ENCODE measurements around the gene SWAP70.
"Not testable (repeated sequence)": the region's sequence is repeated elsewhere in the genome, so short reads cannot be mapped to it uniquely, and the experiment has no call there.

Gene SWAP70

DNA sequence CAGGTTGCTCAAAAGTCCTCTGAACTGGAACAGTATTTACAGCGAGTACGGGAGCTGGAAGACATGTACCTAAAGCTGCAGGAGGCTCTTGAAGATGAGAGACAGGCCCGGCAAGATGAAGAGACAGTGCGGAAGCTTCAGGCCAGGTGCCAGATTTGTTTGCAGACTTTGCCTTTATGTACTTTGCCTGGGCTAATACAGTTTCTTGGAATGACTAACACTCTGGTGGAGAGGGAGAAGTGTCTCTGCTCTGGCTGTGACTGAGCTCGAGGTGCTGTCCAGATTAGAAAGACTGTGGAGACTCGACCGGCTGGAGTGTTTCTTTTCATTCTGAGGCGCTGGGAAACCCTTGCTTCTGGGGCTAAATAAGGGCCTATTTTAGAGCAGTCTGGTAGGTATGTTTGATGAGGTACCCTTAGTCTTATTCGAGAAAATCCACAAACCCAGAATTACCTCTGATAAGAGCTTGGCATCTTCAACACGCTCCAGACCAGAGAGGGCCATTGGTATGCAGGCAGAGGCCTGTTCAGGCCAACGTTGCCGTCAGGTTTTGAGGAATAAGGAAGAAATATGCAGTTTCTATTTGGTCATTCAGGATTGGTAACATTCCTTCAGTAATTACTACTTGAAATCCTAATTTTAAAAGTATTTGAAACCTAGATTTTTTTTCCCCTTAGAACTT lies 76.5 kb downstream of the SWAP70 start:
- H3K4me3 ChIP-seq (ENCODE audit: low read length): no peak overlapping the region
- H3K27me3 ChIP-seq (ENCODE audit: insufficient read depth, low read length): no peaks in the 10 kb centered on the region
- H3K36me3 ChIP-seq (ENCODE audit: insufficient read depth, low read length): peaks cover 8% of the 10 kb centered on the region
- H2AFZ ChIP-seq (ENCODE audit: low read depth, low read length): no peak overlapping the region
- H3K4me1 ChIP-seq (ENCODE audit: insufficient read depth, low read length): no peaks in the 10 kb centered on the region
- peaks cover 6% of the 10 kb centered on the region for H3K9me3 ChIP-seq (ENCODE audit: low read length)

DNA sequence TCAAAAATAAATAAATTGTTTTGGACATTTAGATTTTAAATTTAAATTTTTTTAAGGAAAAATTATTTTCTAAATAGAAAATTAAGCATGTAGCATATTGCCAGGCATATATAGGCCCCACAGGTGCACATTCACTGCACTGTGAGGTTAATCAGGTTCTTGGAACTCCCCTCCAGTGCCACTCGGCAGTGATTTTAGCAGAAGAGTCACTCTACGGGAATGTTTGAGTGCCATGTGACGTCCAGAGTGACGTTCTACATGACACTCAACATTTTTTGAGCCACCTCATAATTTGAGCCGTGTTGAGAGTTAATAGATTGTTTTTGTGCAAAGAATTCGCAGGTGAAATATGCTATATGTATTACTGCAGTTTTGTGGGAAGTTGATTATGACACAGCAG lies 77.4 kb downstream of the SWAP70 start:
- H3K4me3 ChIP-seq (ENCODE audit: low read length): no peak overlapping the region
- no peak overlapping the region for H2AFZ ChIP-seq (ENCODE audit: low read depth, low read length)
- peaks cover 8% of the 10 kb centered on the region for H3K36me3 ChIP-seq (ENCODE audit: insufficient read depth, low read length)
- H3K9me3 ChIP-seq (ENCODE audit: low read length): peaks cover 5% of the 10 kb centered on the region
- no peaks in the 10 kb centered on the region for H3K4me1 ChIP-seq (ENCODE audit: insufficient read depth, low read length)
- H3K27me3 ChIP-seq (ENCODE audit: insufficient read depth, low read length): no peaks in the 10 kb centered on the region

DNA sequence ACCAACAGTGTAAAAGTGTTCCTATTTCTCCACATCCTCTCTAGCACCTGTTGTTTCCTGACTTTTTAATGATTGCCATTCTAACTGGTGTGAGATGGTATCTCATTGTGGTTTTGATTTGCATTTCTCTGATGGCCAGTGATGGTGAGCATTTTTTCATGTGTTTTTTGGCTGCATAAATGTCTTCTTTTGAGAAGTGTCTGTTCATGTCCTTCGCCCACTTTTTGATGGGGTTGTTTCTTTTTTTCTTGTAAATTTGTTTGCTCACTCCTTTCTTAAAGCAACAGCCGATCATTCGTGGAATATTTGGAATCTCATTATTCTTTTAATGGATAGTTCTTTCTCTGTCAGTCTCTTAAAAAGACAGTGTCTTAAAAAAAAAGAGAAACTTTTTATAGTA lies 79.6 kb downstream of the SWAP70 start:
- H3K36me3 ChIP-seq (ENCODE audit: insufficient read depth, low read length); H3K4me3 ChIP-seq (ENCODE audit: low read length); H3K27me3 ChIP-seq (ENCODE audit: insufficient read depth, low read length); H2AFZ ChIP-seq (ENCODE audit: low read depth, low read length); H3K9me3 ChIP-seq (ENCODE audit: low read length); H3K4me1 ChIP-seq (ENCODE audit: insufficient read depth, low read length): not testable (repeated sequence)

DNA sequence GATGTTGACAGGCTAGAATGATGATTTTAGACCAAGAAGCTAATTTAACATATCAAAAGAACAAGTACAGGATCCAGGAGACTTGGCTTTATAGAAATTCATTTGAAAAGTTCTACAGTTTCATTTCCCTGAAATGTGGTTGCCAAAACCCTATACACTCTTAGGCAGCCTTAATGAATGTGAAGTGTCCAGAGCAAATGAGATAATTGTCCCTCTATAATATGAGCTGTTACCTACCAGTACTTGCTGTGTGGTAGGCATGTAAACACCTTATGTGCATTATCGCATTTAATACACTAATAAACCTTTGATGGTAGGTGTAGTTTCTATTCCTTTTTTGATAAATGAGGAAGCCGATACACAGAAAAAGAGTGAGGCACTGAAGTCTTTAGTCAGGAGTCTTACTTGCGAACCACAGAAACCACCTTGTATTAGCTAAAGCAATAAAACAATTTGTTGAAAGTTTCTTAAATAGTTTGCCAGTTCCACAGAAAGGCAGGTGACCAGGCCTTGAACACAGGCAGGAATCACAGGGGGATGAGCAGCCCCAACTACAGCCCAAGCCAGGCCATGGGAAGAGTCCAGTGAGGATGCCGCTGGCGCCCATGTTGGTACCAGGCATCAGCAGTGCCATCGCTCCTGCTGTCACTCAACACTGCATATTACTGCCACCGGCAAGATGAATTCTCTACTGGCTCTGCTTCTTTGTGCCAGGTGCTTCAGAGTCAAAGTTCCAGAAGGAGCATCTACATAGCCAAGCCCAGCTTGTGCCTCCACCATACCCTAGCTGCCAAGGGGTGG lies 81.7 kb downstream of the SWAP70 start:
- Histone ChIP-seq H3K4me1 (ENCODE audit: insufficient read depth, low read length) (no peaks in the 10 kb centered on the region), H3K36me3 (ENCODE audit: insufficient read depth, low read length) (peaks cover under 1% of the 10 kb centered on the region), H3K27me3 (ENCODE audit: insufficient read depth, low read length) (no peaks in the 10 kb centered on the region), H3K9me3 (ENCODE audit: low read length) (no peaks in the 10 kb centered on the region), H3K4me3 (ENCODE audit: low read length) (no peak overlapping the region), H2AFZ (ENCODE audit: low read depth, low read length) (no peak overlapping the region)

DNA sequence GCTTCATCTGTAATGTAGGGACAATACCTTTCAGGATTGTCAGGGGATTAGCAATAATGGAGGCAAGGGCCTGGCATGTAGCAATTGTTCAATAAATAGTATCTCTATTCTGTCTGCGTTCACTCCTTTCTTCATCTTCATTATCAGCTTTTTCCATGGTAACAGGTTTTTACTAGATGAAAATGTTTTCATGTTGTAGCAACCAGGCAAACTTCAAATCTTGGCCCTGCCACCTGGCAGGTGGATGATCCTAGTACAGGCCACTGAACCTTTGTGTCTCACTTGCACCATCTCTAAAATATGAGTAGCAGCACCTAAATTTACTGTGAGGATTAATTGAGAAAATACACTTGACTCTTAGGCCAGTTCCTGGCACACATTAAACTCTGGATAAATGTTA lies 83.4 kb downstream of the SWAP70 start:
- Histone ChIP-seq H3K9me3 (ENCODE audit: low read length) (no peaks in the 10 kb centered on the region), H3K36me3 (ENCODE audit: insufficient read depth, low read length) (no peaks in the 10 kb centered on the region), H3K27me3 (ENCODE audit: insufficient read depth, low read length) (no peaks in the 10 kb centered on the region), H3K4me1 (ENCODE audit: insufficient read depth, low read length) (no peaks in the 10 kb centered on the region), H3K4me3 (ENCODE audit: low read length) (no peak overlapping the region), H2AFZ (ENCODE audit: low read depth, low read length) (no peak overlapping the region)

DNA sequence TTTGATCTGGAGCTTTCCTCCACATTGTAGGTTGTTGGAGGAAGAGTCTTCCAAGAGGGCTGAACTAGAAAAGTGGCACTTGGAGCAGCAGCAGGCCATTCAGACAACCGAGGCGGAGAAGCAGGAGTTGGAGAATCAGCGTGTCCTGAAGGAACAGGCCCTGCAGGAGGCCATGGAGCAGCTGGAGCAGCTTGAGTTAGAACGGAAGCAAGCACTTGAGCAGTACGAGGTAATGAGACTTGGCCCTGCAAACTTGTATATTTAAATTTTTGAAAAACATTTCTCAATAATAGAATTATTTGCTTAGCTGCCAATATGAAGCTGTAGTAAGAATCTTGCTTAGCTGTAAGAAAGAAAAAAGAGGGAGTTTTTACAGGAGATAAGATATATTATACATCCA lies 84.0 kb downstream of the SWAP70 start:
- H3K4me3 ChIP-seq (ENCODE audit: low read length): no peak overlapping the region
- no peak overlapping the region for H2AFZ ChIP-seq (ENCODE audit: low read depth, low read length)
- no peaks in the 10 kb centered on the region for H3K9me3 ChIP-seq (ENCODE audit: low read length)
- H3K27me3 ChIP-seq (ENCODE audit: insufficient read depth, low read length): no peaks in the 10 kb centered on the region
- H3K36me3 ChIP-seq (ENCODE audit: insufficient read depth, low read length): no peaks in the 10 kb centered on the region
- no peaks in the 10 kb centered on the region for H3K4me1 ChIP-seq (ENCODE audit: insufficient read depth, low read length)

DNA sequence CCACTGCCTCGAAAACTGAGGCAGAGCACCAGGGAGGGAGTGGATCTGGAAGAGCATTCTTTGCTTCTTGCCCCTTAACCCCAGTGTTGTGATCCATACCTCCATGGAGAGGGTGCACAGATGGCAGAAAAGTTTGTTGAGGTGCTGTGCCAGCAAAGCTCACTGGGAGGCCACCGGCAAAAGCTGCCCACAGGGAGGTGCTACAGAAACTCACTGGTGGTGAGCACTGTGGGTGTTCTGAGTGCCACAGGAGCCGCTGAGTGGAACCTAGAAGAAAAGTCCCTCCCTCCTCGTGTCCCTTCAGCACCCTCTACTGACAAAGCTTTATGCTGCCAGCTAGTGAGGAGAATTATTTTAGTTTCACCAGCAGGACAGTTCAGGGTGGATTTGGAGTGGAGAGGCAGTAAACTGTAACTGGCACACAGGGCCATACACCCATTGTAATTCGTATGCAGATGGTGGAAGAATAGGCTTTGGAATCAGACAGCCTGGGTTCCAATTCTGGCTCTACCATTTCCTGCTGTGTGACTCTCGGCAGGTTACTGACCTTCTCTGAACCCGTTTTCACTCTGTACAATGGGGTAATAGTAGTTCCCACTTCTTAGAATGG lies 84.6 kb downstream of the SWAP70 start:
- H3K4me3 ChIP-seq (ENCODE audit: low read length): no peak overlapping the region
- H3K9me3 ChIP-seq (ENCODE audit: low read length): no peaks in the 10 kb centered on the region
- no peaks in the 10 kb centered on the region for H3K4me1 ChIP-seq (ENCODE audit: insufficient read depth, low read length)
- no peak overlapping the region for H2AFZ ChIP-seq (ENCODE audit: low read depth, low read length)
- no peaks in the 10 kb centered on the region for H3K27me3 ChIP-seq (ENCODE audit: insufficient read depth, low read length)
- H3K36me3 ChIP-seq (ENCODE audit: insufficient read depth, low read length): no peaks in the 10 kb centered on the region

DNA sequence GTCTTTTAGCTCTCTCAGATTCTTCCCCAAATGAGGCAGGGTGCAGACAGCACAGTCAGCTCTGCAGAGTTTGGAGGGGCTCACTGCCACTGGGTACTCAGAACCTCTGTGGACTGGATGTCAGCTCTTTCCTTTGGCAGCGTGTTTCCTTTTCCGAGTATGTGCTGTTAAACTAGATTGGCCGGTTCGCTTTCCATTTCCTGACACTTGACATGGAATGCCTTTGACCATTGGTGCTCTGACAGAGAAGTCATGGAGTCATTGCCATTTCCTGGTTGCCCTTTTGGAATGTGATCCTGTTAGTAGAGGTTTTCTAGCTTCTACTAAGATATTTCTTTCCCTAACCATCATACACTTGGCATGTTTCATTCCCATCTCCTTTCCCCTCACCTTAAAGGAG lies 86.7 kb downstream of the SWAP70 start:
- Histone ChIP-seq H3K9me3 (ENCODE audit: low read length) (no peaks in the 10 kb centered on the region), H3K4me1 (ENCODE audit: insufficient read depth, low read length) (peaks cover 8% of the 10 kb centered on the region), H3K36me3 (ENCODE audit: insufficient read depth, low read length) (no peaks in the 10 kb centered on the region), H3K4me3 (ENCODE audit: low read length) (no peak overlapping the region), H2AFZ (ENCODE audit: low read depth, low read length) (no peak overlapping the region), H3K27me3 (ENCODE audit: insufficient read depth, low read length) (no peaks in the 10 kb centered on the region)

DNA sequence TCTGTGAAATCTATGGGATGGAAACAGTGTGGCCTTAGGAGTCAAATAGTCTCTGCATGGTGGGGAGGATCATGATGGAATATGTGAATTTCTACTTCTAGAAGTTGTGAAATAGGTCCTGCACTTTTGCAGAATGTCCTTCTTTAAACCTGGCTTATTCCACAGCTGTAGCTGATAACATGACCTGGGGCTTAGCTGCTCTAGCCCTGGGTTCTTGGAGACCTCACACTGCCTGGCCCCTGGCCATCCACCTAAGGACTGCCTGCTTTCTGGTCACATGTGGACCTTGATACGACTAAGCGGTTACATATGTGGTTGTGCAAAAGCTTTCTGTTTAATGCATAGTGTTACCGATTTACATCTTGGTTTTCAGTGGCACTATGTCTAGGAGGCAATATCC lies 88.2 kb downstream of the SWAP70 start:
- Histone ChIP-seq H3K9me3 (ENCODE audit: low read length) (no peaks in the 10 kb centered on the region), H3K4me1 (ENCODE audit: insufficient read depth, low read length) (peaks cover 8% of the 10 kb centered on the region), H3K4me3 (ENCODE audit: low read length) (no peak overlapping the region), H3K27me3 (ENCODE audit: insufficient read depth, low read length) (no peaks in the 10 kb centered on the region), H3K36me3 (ENCODE audit: insufficient read depth, low read length) (no peaks in the 10 kb centered on the region), H2AFZ (ENCODE audit: low read depth, low read length) (no peak overlapping the region)

DNA sequence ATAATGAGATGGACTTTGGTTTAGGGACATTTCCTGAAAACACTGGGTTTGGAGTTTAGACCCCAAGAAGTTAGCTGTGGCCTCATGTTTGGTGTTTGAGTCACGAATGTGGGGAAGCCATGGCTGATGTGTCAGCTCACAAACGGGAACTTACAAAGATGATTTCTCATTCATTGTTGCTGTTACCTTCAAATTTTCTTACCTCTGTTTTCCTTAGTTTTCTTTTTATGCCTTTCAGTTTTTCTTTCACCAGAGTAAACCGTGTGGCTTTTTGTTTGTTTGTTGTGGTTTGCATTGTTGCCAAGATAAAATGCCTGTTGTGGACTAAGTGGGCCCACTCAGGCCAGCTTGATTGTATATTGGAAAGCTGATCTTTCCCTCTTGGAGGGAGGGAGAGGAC lies 89.1 kb downstream of the SWAP70 start:
- Histone ChIP-seq H3K4me3 (ENCODE audit: low read length) (no peak overlapping the region), H3K9me3 (ENCODE audit: low read length) (no peaks in the 10 kb centered on the region)

DNA sequence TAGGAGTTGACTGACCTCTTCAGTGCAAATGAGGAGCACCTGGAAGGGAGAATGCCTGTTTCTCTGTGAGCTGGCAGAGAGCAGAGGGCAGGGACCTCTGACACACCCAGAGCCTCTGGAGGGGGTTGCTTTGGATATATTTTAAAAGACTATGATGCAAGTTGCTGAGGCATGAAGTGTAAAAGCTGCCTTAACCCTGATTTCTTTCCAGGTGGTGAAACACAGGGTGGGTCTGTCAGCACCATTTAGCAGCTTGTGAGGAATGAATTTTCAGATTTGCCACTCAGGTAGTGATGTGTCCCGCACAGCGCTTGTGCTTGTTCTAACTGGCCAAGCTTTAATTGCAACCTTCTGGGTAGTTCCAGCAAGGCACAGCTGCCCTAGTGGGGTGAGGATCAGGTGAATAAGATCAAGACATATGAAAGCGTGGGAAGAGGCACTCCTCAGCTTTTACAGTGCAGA lies 90.2 kb downstream of the SWAP70 start:
- Histone ChIP-seq H3K4me3 (ENCODE audit: low read length) (no peak overlapping the region), H3K4me1 (ENCODE audit: insufficient read depth, low read length) (peaks cover 8% of the 10 kb centered on the region), H3K36me3 (ENCODE audit: insufficient read depth, low read length) (no peaks in the 10 kb centered on the region), H2AFZ (ENCODE audit: low read depth, low read length) (no peak overlapping the region), H3K9me3 (ENCODE audit: low read length) (no peaks in the 10 kb centered on the region), H3K27me3 (ENCODE audit: insufficient read depth, low read length) (no peaks in the 10 kb centered on the region)

More for the DNA sequence above, 89.1 kb downstream of the SWAP70 start:
- Histone ChIP-seq H3K27me3 (ENCODE audit: insufficient read depth, low read length) (no peaks in the 10 kb centered on the region), H2AFZ (ENCODE audit: low read depth, low read length) (no peak overlapping the region), H3K36me3 (ENCODE audit: insufficient read depth, low read length) (no peaks in the 10 kb centered on the region), H3K4me1 (ENCODE audit: insufficient read depth, low read length) (peaks cover 8% of the 10 kb centered on the region)

DNA sequence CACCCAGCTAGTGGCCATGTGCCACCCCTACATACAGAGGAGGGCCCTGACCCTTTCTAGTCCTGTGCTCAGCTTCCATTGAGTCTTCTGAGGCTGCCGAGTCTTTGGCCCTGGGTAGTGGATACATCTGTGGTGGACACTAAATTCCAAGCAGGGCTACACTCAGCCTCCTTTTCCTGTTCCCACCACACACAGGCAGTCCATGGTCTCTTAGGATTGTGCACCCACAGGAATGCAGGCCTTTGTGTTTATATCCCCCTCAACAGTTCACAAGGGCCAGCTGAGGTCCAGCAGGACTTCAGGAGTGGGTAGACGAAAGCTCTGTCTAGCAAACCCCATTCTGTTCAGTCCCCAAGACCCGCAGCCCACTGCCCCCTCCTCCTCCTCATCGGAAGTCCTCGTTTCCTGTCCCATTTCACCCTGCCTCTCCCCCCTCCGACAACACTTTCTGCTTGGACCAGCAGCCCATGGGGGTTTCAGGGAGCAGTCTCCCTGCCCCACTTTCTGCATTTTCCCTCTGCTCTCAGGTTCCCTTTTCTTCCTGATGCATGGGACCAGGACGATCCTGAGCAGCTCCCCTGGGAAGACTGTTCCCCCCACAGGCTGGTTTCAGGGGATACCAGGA lies 91.8 kb downstream of the SWAP70 start:
- Histone ChIP-seq H3K36me3 (ENCODE audit: insufficient read depth, low read length) (no peaks in the 10 kb centered on the region), H2AFZ (ENCODE audit: low read depth, low read length) (no peak overlapping the region), H3K4me1 (ENCODE audit: insufficient read depth, low read length) (peaks cover 8% of the 10 kb centered on the region), H3K27me3 (ENCODE audit: insufficient read depth, low read length) (no peaks in the 10 kb centered on the region), H3K4me3 (ENCODE audit: low read length) (no peak overlapping the region), H3K9me3 (ENCODE audit: low read length) (no peaks in the 10 kb centered on the region)

DNA sequence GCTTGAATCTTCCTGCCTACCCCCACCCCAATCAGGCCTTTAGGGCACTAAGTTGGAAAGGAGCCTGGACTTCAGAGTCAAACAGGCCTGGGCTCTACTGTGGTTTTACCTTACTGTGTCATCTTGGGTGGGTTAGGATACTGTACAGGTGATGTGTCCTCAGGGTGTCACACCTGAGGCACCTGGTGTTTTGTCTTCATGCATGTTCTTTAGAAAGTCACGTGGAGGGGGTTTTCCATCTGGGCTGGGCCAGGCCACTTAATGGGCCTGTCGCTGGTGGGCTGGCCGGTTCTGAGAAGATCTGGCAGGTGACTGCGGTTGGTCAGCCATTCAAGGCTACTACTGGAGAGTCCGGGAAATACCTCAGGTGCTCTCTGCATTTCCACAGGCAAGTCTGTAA lies 92.6 kb downstream of the SWAP70 start:
- H3K4me1 ChIP-seq (ENCODE audit: insufficient read depth, low read length): peaks cover 8% of the 10 kb centered on the region
- H3K36me3 ChIP-seq (ENCODE audit: insufficient read depth, low read length): no peaks in the 10 kb centered on the region
- H3K9me3 ChIP-seq (ENCODE audit: low read length): no peaks in the 10 kb centered on the region
- no peaks in the 10 kb centered on the region for H3K27me3 ChIP-seq (ENCODE audit: insufficient read depth, low read length)
- no peak overlapping the region for H3K4me3 ChIP-seq (ENCODE audit: low read length)
- no peak overlapping the region for H2AFZ ChIP-seq (ENCODE audit: low read depth, low read length)

Measured in neuron (in vitro differentiated cells).